NCI-H526 treated with DMSO at 0.1 percent for 48 hours (cell line): Measurements from ENCODE around the gene MEGF9.
"Not testable (repeated sequence)": the region's sequence is repeated elsewhere in the genome, so short reads cannot be mapped to it uniquely, and the experiment has no call there.

Experiments used
- DNase-seq: peaks from one replicate; lab custom pipeline; 2025; lab: John Stamatoyannopoulos, UW

MEGF9 gene

GRCh38 chr9:120714088-120714845 is at the start of gene MEGF9:
MEGF9 (minus strand) TSS chr9:120714470; CDS start chr9:120714358, 112 bp downstream.
- DNase-seq: peak; percentile 86

GRCh38 chr9:120761006-120761405 is 46.7 kb upstream of the MEGF9 start:
- DNase-seq: no peak

GRCh38 chr9:120759755-120760400 is 45.6 kb upstream of the MEGF9 start:
- DNase-seq: no peak

DNA sequence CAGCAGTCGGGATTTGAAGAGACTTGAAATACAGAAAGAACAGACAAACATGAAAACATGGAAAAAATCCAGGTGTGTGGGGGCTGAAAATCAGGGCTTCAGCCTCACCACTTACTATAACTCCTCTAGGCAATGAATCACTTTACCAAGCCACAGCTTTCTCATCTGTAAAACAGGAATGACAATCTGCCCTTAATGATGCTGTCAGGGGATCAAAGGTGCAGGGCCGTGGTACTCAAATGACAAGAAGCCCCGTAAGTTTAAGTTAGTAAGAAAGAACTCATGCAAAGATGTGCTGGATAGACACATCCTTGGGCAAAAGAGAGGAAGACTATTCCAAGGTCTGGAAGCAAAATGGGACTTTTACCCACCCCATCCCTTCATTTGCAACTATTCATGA is 44.3 kb upstream of the MEGF9 start:
- no peak for DNase-seq

- DNase-seq: no peak
Observed at GRCh38 chr9:120757026-120757913, 43.0 kb upstream of the MEGF9 start.

GRCh38 chr9:120756531-120756930 is 42.3 kb upstream of the MEGF9 start:
- no peak for DNase-seq

- DNase-seq: peak; percentile 2
Observed at GRCh38 chr9:120755810-120756434, 41.7 kb upstream of the MEGF9 start.

GRCh38 chr9:120755044-120755443 is 40.8 kb upstream of the MEGF9 start:
- DNase-seq: peak; percentile 14

- no peak for DNase-seq
Observed at GRCh38 chr9:120750421-120750820, 36.2 kb upstream of the MEGF9 start.

DNA sequence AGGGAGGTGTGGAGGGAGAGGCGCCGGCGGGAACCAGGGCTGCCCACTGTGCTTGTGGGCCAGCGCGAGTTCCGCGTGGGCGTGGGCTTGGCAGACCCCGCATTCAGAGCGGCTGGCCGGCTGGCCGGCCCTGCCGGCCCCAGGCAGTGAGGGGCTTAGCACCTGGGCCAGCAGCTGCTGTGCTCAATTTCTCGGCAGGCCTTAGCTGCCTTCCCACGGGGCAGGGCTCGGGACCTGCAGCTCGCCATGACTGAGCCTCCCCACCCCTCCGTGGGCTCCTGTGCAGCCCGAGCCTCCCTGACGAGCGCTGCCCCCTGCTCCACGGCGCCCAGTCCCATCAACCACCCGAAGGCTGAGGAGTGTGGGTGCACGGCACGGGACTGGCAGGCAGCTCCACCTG is 32.1 kb upstream of the MEGF9 start:
- not testable (repeated sequence) for DNase-seq

DNA sequence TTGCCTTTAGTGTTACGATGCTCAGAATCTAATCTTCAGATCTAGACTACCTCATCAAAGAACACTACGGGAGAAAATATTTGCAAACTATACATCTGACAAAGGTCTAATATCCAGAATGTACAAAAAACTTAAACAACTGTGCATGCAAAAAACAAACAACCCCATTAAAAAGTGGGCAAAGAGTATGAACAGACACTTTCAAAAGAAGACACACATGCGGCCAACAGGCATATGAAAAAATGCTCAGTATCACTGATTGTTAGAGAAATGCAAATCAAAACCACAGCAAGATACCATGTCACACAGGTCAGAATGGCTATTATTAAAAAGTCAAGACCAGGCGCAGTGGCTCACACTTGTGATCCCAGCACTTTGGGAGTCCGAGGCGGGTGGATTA is 31.0 kb upstream of the MEGF9 start:
- no peak for DNase-seq

DNA sequence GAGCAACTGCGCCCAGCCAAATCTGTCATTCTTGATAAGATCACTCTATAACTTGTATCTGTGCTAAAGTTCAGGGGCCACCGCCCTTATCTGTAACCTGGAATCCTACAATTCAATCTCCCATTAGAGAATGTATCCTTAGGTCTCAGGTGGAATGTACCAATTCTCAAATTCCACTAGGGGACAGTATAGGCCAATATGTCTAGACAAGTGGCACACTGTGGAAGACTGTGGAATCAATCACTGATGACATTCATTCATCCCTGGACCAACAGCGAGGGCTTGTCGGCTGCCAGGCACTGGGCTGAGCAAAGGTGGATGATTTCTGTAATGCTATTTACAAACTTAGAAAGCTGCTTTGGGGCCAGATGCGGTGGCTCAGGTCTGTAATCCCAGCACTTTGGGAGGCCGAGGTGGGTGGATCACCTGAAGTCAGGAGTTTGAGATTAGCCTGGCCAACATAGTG is 28.7 kb upstream of the MEGF9 start:
- DNase-seq: no peak

DNA sequence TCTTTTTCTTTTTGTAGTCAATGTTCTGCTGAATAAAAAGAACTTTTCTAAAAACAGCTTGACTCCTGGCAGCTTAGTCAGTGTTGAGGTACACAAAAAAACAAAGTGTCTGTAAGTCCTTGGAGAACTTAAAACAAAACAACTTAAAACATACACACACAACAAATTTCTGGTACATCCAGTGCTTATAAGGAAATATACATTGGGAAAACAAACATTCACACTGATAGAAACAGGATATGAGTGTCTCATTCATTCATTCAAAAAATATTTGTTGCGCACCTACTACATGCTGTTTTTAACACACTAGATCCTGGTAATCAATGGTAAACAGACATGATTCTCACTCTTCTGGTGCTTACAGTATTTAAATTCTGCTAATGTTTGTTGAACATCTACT is 27.4 kb upstream of the MEGF9 start:
- DNase-seq: no peak

- DNase-seq: no peak
Observed at GRCh38 chr9:120741191-120741590, 26.9 kb upstream of the MEGF9 start.

- DNase-seq: no peak
Observed at GRCh38 chr9:120740132-120740531, 25.9 kb upstream of the MEGF9 start.

DNA sequence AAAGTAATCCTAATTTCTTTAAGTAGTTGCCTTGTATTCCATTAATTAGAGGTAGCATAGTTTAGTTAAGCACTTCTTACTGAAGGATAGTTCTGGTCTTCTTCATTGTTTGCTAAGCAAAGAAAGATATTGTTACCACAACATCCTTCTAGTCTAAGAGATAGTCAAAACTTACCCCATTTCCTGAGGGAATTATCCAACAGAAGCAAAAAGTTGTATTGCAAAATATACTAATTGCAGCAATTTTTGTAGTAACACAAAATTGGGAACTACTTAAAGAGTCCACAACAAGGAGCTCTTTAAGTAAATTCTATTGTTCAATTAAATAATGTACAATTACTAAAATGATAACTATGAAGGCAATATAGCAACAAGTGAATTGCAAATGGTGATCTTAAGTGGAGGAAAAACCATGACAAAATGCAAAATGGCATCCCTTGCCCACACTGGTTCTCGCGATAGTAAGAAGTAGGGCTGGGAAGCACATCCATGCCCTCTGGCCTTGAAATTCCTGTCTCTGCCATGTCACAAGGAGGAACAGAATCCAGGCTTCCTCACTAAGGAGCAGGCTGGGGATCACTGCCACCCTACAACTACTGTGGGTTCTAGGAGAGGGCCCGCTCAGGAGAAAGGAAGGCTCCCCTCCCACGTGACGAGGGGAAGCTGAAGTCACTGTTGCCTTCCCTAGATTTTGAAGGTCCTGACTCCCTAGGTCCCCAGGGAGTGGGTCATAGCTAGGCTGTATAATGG is 23.3 kb upstream of the MEGF9 start:
- no peak for DNase-seq

DNA sequence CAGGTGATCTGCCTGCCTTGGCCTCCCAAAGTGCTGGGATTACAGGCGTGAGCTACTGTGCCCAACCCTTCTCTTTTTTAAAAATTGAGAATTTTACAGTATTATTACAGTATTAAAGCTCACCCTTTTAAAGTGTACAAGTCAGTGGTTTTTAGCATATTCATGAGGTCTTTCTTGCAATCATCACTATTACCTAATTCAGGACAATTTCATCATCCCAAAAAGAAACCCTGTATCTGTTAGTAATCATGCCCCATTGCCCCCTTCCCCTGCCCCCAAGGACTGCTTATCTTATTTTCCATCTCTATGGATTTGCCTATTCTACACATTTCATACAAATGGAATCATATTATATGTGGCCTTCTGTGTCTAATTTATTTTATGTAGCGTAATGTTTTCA is 22.6 kb upstream of the MEGF9 start:
- no peak for DNase-seq

- no peak for DNase-seq
Observed at GRCh38 chr9:120735415-120736126, 21.3 kb upstream of the MEGF9 start.

GRCh38 chr9:120734607-120735410 is 20.5 kb upstream of the MEGF9 start:
- DNase-seq: no peak

- no peak for DNase-seq
Observed at GRCh38 chr9:120733190-120733589, 18.9 kb upstream of the MEGF9 start.
